ENCODE results near the gene ZNF182.
"Not testable (repeated sequence)": the region's sequence is repeated elsewhere in the genome, so short reads cannot be mapped to it uniquely, and the experiment has no call there.

The ZNF182 gene

GRCh38 chrX:48003758-48004457 lies at the start of gene ZNF182:
Gene ZNF182, minus strand, starts transcription at chrX:48003989. Its CDS starts 1,380 bp downstream, at chrX:48002609.
- DNase-seq: peak; percentile 81

GRCh38 chrX:48046846-48047245 lies 43.1 kb upstream of the ZNF182 start:
- no peak for DNase-seq

- DNase-seq: peak; percentile 1
Observed at GRCh38 chrX:48045410-48046311, 41.9 kb upstream of the ZNF182 start.

GRCh38 chrX:48043056-48043455 lies 39.3 kb upstream of the ZNF182 start:
- DNase-seq: no peak

- DNase-seq: no peak
Observed at GRCh38 chrX:48035891-48036290, 32.1 kb upstream of the ZNF182 start.

- not testable (repeated sequence) for DNase-seq
Observed at GRCh38 chrX:48030641-48031173, 26.9 kb upstream of the ZNF182 start.

- DNase-seq: no peak
Observed at GRCh38 chrX:48030237-48030636, 26.4 kb upstream of the ZNF182 start.

GRCh38 chrX:48028091-48028490 lies 24.3 kb upstream of the ZNF182 start:
- DNase-seq: no peak

GRCh38 chrX:48027545-48027944 lies 23.8 kb upstream of the ZNF182 start:
- not testable (repeated sequence) for DNase-seq

GRCh38 chrX:48025561-48025960 lies 21.8 kb upstream of the ZNF182 start:
- peak; percentile 1 for DNase-seq

GRCh38 chrX:48022738-48023137 lies 18.9 kb upstream of the ZNF182 start:
- DNase-seq: no peak

GRCh38 chrX:48022100-48022499 lies 18.3 kb upstream of the ZNF182 start:
- DNase-seq: no peak

GRCh38 chrX:48021026-48021900 lies 17.5 kb upstream of the ZNF182 start:
- DNase-seq: peak; percentile 69

GRCh38 chrX:48020472-48020871 lies 16.7 kb upstream of the ZNF182 start:
- not testable (repeated sequence) for DNase-seq

- DNase-seq: not testable (repeated sequence)
Observed at GRCh38 chrX:48019892-48020291, 16.1 kb upstream of the ZNF182 start.

- DNase-seq: not testable (repeated sequence)
Observed at GRCh38 chrX:48016583-48017310, 13.0 kb upstream of the ZNF182 start.

- DNase-seq: not testable (repeated sequence)
Observed at GRCh38 chrX:48009445-48009960, 5.7 kb upstream of the ZNF182 start.

GRCh38 chrX:48006688-48007087 lies 2.9 kb upstream of the ZNF182 start, which contains the start of gene SPACA5:
Gene SPACA5, plus strand, starts transcription at chrX:48006988. Its CDS starts 815 bp downstream, at chrX:48007803.
- not testable (repeated sequence) for DNase-seq

GRCh38 chrX:48003367-48003757 lies 427 bp downstream of the ZNF182 start:
- DNase-seq: no peak

- no peak for DNase-seq
Observed at GRCh38 chrX:48002929-48003328, 860 bp downstream of the ZNF182 start.

GRCh38 chrX:48002319-48002718 lies 1.5 kb downstream of the ZNF182 start:
- no peak for DNase-seq

- no peak for DNase-seq
Observed at GRCh38 chrX:48001260-48001659, 2.5 kb downstream of the ZNF182 start.

Data from T1000 (cell line).